Stimulated activated CD8-positive, alpha-beta memory T cell treated with anti-CD3 and anti-CD28 coated beads, Interleukin-4, amount 100 ng/mL, for 1 hour (primary cell): Measurements from ENCODE around the gene KYNU.
"Not testable (repeated sequence)": the region's sequence is repeated elsewhere in the genome, so short reads cannot be mapped to it uniquely, and the experiment has no call there.

Source experiments
- DNase-seq, 2 donors: peaks; one replicate each; pipeline ENCODE4 v3.0.0-alpha.2; 2020; ENCODE audit warnings: low read depth in 2 of 2, low spot score in 1 of 2

KYNU gene

DNA sequence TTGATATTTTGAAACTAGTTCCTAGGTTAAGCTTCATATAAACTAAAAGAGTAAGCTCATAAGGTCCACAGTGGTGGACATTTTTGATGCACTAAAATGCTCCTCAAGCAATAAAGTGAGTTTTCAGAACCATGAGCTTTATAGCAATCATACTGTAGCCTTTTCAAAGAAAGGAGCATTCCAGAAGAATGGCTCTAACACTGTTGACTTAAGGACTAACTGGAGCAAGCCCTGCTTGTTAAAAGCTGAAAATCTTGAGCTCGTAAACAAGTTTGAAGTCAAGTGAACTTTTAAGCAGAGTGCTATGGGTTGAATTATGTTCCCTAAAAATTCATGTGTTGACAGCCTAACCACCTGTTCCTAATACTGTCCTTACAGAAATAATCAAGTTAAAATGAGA, 38.0 kb downstream of the KYNU start:
- DNase-seq, result no peak

DNA sequence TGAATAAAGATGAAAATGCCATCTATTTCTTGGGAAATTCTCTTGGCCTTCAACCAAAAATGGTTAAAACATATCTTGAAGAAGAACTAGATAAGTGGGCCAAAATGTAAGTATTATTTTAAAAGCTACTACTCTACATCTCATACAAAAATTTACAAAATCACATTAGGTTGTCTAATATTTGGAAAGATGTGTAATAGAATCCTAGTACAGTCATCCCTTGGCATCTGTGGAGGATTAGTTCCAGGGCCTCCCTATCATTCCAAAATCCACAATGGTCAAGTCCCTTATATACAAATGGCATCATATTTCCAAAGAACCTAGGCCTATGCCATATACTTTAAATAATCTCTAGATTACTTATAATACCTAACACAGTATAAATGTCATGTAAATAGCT, 41.2 kb downstream of the KYNU start:
- no peak for DNase-seq

DNA sequence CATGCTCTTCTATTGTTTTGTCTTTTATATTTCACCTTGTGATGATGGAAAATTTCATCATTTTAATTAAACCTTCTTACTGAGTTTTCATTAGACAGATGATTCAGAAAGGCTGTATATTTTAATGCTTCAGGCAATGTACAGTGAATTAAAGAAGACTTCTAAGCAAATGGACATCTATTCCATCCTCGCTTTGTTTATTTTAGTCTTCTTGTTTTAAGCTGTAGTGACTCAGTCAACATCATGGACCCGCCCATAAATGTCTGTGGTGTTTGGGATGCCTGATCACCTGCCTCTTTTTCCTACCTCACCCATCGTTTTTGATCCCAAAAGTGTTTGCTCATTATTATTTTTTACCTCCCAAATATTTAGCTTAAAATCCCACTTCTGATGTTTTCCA, 43.1 kb downstream of the KYNU start:
- no peak for DNase-seq

DNA sequence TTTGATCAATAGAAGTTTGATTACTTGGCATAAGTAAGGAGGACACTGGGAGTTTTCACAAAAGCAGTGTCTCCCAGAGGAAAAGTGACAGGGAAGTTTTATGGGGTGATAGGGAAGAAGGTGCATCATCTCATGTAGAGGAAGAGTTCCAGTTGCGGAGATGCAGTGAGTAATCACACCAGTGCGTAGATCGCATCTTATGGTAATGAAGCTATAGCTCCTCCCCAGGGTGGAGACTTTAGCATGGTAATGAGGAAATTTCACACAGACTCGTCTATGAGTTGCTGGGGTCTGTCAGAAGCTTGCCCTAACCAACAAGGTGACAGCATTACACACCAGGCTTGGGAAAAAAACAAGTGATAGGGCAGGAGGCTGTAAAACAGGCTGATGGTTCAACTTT, 49.0 kb downstream of the KYNU start:
- DNase-seq, result no peak

- DNase-seq, result no peak
Observed at GRCh38 chr2:142930835-142931398, 53.5 kb downstream of the KYNU start.

DNA sequence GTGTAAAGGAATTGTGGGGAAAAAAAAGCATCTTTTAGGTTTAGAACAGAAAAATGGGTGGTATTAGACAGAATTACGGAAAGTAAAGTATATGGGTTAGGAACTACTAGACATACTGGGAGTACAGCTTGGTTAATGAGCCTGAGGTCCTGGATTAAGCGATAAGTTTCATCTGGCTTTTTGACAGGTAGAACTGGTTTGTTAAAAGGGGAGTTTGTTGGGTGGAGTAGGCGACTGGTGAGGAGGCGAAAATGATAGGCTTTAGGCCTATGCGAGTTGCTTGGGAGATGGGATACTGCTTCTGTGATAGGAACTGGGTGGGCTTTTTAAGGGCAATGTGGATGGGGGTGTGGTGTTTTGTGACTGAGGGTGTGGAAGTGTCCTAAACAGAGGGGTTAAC, 56.5 kb downstream of the KYNU start:
- DNase-seq, result no peak

DNA sequence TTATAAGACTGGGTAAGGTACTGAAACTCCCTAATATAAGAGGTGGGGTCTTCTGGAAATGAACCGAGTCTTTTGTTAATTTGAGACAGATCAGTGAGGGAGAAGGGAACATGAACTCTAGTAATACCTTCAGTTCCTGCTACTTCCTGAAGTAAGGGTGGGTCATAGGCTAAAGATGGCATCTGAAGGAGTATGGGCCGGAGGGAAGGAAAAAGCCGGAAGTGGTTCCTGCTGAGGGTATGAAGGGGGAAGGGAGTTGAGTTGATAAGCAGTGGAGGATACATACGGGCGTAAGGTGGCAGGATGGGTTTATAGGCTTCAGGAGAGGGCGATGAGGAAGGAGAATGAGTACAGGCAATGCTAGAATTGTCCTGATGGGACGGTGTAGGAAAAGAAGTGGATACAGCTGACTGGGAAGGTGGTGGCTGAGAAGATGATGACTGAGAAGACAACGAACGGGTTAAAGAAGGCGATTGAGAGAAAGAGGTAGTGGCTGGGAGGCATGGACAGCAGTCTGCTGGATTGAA, 58.2 kb downstream of the KYNU start:
- DNase-seq, result no peak

DNA sequence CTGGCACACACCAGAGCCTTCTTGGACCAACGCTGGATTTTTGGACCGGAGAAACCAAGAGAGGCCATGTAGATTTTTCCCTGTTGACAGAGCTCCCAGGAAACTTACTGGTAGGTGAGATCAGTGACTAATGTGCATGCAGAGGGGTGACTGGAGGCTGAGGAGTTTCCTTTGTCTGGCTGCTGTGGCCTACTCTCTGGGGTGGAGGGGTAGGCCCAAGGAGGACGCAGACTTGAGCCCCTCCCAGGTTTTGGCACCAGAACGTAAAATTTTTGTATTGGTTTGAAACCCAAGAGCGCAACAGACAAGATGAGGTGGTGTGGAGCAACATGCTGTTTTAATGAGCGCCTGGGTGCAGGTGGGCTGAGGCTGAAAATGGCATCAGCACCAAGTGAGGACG, 59.2 kb downstream of the KYNU start:
- no peak for DNase-seq

GRCh38 chr2:142937347-142937746, 59.9 kb downstream of the KYNU start:
- no peak for DNase-seq

DNA sequence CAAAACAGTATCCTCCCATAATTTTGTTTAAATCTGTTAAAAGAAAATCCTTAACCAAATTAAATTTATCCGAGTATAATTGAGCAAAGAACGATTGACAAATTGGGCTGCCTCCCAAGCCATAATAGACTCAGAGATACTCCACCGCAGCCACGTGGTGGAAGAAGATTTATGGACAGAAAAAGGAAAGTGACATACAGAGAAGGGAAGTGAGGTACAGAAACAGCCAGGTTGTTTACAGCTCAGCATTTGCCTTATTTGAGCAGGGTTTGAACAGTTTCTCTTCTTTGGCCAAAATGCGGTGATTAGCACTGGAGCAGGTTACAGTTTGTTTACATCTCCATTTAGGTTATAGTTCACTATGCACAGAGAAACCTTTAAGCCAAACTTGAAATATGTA, 60.8 kb downstream of the KYNU start:
- DNase-seq, result no peak

- DNase-seq, result no peak
Observed at GRCh38 chr2:142940606-142941223, 63.3 kb downstream of the KYNU start.

DNA sequence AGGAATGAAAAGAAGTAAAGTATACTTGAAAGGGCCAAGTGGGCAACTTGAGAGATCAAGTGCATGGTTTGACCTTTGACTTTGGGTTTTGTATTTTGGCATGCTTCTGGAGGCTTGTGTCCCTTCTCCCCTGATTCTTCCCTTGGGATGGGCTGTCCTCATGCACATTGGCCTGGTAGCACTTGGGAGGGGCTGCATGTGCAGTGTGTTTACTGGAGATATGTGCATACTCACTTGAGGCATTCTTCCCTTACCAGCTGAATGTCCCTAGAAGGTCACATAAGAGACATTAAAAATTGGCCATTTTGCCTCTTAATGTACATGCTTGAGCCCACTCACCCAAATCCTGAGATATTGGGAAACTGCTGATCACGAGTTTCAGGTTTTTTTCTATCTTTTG, 65.2 kb downstream of the KYNU start:
- DNase-seq, result no peak

DNA sequence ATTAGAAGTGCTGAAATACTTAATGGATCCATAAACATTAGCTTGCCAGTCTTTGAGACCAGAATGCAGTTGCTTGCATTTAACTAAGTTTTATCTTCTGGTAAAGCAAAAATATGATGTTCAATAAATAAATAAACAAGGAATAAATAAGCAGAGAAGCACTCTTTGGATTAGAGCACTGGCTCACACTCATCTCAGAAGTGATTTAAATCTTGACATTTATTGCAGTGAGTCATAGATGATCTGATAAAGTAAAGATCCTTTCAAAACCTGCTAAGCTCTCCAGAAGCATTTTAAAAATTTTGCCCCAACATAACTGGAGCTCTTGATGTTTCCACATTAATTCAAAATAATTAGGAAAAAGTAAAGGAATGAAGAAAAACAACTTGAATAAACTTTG, 66.8 kb downstream of the KYNU start:
- no peak for DNase-seq

DNA sequence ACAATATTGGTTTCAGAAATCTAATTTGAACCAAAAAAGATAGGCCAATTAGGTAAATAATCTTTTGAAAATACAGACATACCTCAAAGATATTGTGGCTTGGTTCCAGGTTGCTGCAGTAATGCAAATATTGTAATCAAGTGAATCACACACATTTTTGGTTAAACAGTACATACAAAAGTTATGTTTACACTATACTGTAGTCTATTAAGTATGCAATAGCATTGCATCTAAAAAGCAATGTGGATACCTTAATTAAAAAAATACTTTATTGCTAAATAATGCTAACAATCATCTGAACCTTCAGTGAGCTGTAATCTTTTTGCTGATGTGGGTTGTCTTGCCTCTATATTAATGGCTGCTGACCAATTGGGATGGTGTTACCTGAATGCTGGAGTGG, 67.3 kb downstream of the KYNU start:
- no peak for DNase-seq

DNA sequence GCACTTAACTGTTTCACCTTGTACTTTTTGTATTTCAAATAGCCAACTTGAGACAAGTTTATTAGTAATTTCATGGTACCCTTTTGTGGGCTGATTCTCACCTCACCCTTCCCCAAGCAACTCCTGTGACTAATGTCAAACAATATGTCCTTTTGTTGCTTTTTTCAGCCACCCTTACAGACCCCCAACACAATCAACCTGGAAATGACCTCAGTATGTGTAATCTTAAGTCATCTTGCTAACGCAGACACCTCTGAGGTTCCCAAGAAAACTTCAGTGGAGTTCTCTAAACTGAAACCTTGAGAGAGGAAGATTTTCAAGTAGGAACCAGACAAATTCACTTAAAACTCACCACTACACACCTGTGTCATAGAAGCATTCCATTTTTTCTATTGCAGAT, 69.5 kb downstream of the KYNU start:
- no peak for DNase-seq

- DNase-seq, result not testable (repeated sequence)
Observed at GRCh38 chr2:142948723-142949122, 71.3 kb downstream of the KYNU start.

- not testable (repeated sequence) for DNase-seq
Observed at GRCh38 chr2:142950323-142950722, 72.9 kb downstream of the KYNU start.

DNA sequence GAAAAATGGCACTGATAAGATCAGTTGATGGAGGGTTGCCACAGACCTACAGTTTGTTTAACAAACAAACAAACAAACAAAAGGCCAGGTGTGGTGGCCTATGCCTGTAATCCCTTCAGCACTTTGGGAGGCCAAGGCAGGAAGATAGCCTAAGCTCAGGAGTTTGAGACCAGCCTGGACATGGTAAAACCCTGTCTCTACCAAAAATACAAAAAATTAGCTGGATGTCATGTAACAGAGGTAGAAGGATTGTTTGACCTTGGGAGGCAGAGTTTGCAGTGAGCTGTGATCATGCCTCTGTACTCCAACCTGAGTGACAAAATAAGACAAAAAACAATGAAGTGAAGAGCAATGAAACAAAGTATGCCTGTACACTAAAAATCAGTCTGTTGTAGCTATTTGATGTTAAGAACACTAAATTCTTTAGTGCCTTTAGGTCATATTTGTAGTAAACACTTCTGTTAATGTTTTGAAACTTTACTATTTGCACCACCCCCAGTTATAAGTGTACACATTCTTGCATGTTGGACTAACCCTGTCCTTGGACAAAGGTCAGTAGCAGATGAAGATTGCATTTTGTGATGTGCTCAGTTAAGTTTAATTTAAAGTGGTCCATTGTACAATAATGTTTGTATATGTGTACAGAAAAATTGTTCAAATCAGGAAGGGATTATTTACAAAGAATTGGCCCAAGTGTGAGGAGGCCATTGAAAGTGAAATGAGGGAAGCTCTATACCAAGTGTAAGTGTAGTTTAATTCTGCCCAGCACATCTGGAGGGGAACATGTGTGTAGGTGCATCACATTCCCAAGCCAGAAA, 73.9 kb downstream of the KYNU start:
- DNase-seq, result no peak

- DNase-seq, result no peak
Observed at GRCh38 chr2:142952018-142952417, 74.6 kb downstream of the KYNU start.

DNA sequence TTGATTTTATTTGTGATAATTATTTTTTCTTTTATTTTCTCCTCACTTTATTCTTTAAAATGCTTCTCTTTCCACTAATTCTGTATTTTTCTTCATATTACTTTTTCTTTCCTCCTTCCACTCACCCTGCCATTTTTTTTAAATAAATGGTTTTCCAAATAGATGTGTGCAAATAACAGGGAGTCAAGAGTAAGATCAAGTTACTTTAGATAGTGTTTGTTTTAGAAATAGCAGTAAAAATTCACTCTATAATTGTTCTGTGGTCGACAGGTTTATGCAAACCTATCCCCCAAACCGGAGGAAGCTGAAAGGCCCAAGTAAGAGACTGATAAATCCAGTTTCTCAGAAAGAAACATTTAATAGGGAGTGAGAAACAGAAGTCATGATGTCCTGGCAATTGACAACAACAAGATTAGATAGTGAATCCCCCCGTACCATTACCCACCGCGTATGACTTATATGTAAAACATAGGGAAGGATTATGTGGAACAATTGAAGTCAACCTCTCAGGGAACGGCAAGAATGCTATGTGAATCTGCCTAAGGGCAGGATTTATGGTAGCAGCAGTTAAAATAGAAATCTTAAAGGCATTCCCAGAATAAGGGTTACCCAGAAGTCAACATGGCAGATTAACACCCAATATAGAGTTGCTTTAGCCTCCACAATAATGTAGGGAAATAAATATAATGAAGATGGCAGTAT, 75.5 kb downstream of the KYNU start:
- no peak for DNase-seq

- DNase-seq, result no peak
Observed at GRCh38 chr2:142954493-142954892, 77.0 kb downstream of the KYNU start.

DNA sequence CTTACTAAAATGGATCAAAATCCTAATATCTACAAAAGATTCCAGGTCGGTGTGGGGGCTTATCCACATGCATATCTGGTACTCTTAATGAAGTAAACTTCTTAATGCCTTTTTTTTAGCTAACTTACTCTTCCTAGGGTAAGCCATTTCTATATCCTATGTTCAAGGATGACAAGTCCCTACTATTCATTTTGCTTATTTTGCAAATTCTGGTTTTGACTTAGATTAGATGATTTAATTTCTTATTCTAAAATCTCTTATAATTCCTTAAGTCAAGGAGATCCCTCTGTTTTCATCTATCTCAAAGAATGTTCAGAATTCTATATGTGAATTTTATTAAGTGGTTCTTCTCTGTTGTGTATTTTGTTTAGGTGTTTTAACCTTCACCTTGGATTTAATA, 79.7 kb downstream of the KYNU start:
- no peak for DNase-seq
